ENCODE measurements around the gene CDKN2C. TPM values are rescaled to one million over a fixed set of nuclear protein-coding genes. Genes with fewer than 3 reads are reported as not detected.

CDKN2C gene
- total RNA-seq, 1 experiment from 2014 or later = 9.4 TPM

DNA sequence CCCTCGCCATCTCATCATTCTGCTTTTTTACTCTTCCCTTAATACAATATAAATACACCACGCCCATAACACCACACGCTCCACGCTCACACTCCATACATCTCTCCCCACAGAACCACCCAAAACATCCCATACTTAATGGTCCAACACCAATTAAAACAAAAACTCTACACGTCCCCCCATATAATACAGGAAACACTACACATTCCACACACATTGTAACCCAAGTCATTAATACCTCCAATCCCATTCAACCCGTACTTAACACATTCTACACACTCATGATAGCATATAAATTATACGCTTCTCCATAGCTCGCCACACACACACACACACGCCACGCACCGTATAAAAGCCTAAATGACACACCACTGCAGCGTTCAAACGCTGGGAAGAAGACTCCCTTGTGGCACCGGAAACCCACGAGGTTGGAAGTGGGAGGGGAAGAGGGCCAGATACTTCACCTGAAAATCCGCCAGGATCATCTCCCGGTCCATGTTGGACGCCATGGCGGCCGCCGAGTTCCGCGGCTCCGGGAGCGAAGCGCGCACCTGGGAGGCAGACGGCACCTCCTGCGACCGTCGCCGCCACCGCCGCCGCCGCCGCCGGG, 10.6 kb upstream of the CDKN2C start:
- ChIA-PET RAD21 (ENCODE audit: low non-redundant PET in 1 of 2, low total read pairs in 2 of 2, uncharacterized antibody in 2 of 2, unreplicated experiment in 2 of 2) (interaction anchor here in 1 of 2 experiments (0.8 kb wide), 1 partner anchor 9 kb away, joined by 3 read pairs; no protein-coding TSS in a partner anchor), CTCF (no interaction called here), POLR2A (no interaction called here)
- no peaks in the 10 kb centered on the region; a peak in 1 of 4 replicates for H3K36me3 ChIP-seq (ENCODE audit: control insufficient read depth in 1 of 2, insufficient read depth in 2 of 2, low read length in 2 of 2)
- H3K9me2 ChIP-seq (ENCODE audit: insufficient read depth) = no peaks in the 10 kb centered on the region
- intact Hi-C loops (cut with micrococcal nuclease) = no loop called here
- no peaks in the 10 kb centered on the region for H3K9me3 ChIP-seq (ENCODE audit: control insufficient read depth in 1 of 2, insufficient read depth in 1 of 2, low read depth in 1 of 2, low read length in 2 of 2)
- no peak for DNase-seq (ENCODE audit: low read depth, low spot score)
- no TSS peak for BruUV-seq (replicated peaks)
- peak overlapping the region; percentile 97 for H3K4me2 ChIP-seq (ENCODE audit: low read length)
- no peaks in the 10 kb centered on the region for H3K27me3 ChIP-seq (ENCODE audit: insufficient read depth, low read length)
- H3K27ac ChIP-seq (ENCODE audit: low read depth, low read length) = peak overlapping the region; percentile 88
- H3K79me2 ChIP-seq (ENCODE audit: insufficient read depth, low read length) = peaks cover 52% of the 10 kb centered on the region
- H3K9ac ChIP-seq (ENCODE audit: low read length) = peak overlapping the region; percentile 84
- H4K20me1 ChIP-seq (ENCODE audit: insufficient read depth) = 0 out of 2 replicates have a peak, but pooled peaks cover 4% of the 10 kb centered on the region
- peak; percentile 44 for ATAC-seq
- H2AFZ ChIP-seq (ENCODE audit: low read depth, low read length, poor library complexity, severe bottlenecking) = no peak overlapping the region
- TF ChIP-seq, protein P1, sequence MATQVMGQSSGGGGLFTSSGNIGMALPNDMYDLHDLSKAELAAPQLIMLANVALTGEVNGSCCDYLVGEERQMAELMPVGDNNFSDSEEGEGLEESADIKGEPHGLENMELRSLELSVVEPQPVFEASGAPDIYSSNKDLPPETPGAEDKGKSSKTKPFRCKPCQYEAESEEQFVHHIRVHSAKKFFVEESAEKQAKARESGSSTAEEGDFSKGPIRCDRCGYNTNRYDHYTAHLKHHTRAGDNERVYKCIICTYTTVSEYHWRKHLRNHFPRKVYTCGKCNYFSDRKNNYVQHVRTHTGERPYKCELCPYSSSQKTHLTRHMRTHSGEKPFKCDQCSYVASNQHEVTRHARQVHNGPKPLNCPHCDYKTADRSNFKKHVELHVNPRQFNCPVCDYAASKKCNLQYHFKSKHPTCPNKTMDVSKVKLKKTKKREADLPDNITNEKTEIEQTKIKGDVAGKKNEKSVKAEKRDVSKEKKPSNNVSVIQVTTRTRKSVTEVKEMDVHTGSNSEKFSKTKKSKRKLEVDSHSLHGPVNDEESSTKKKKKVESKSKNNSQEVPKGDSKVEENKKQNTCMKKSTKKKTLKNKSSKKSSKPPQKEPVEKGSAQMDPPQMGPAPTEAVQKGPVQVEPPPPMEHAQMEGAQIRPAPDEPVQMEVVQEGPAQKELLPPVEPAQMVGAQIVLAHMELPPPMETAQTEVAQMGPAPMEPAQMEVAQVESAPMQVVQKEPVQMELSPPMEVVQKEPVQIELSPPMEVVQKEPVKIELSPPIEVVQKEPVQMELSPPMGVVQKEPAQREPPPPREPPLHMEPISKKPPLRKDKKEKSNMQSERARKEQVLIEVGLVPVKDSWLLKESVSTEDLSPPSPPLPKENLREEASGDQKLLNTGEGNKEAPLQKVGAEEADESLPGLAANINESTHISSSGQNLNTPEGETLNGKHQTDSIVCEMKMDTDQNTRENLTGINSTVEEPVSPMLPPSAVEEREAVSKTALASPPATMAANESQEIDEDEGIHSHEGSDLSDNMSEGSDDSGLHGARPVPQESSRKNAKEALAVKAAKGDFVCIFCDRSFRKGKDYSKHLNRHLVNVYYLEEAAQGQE (IDR thresholded peaks at IDR 0.05; ENCODE audit: low read depth) = no peak
- no peak for TF ChIP-seq POLR2A (IDR thresholded peaks at IDR 0.05; ENCODE audit: borderline replicate concordance, extremely low read depth, insufficient read depth, insufficient read length)
- TF ChIP-seq, protein P2, sequence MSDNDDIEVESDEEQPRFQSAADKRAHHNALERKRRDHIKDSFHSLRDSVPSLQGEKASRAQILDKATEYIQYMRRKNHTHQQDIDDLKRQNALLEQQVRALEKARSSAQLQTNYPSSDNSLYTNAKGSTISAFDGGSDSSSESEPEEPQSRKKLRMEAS (IDR thresholded peaks at IDR 0.05) = no peak
- H3K4me3 ChIP-seq (replicated peaks in 1 of 2; ENCODE audit: low read depth in 1 of 2, low read length in 2 of 2) = peak overlapping the region; percentile 87 to 95
- peaks cover 11 to 15% of the 10 kb centered on the region in 2 experiments; a peak in 2 of 4 replicates for H3K4me1 ChIP-seq (ENCODE audit: control insufficient read depth in 1 of 2, insufficient read depth in 2 of 2, low read length in 2 of 2)

All from HCT116 (cell line).